Fibroblast of skin of left biceps (primary cell): ENCODE measurements around the gene CR2.
"Not testable (repeated sequence)": the region's sequence is repeated elsewhere in the genome, so short reads cannot be mapped to it uniquely, and the experiment has no call there.

ENCODE experiments used
- DNase-seq, 2 experiments: peaks; one replicate each; pipeline ENCODE4 v3.0.0-alpha.2; 2013; ENCODE audit warnings: low read depth in 2 of 2

CR2 gene

GRCh38 chr1:207504438-207504837, 50.3 kb downstream of the CR2 start:
- DNase-seq, result no peak

- no peak for DNase-seq
Measured at GRCh38 chr1:207510444-207510843, 56.3 kb downstream of the CR2 start.

GRCh38 chr1:207514890-207515289, 60.8 kb downstream of the CR2 start:
- no peak for DNase-seq

GRCh38 chr1:207516729-207517128, 62.6 kb downstream of the CR2 start:
- no peak for DNase-seq

- DNase-seq, result no peak
Measured at GRCh38 chr1:207518608-207519236, 64.6 kb downstream of the CR2 start.

- peak in 1 of 2 experiments; percentile 2 for DNase-seq
Measured at GRCh38 chr1:207519505-207520399, 65.6 kb downstream of the CR2 start.

GRCh38 chr1:207520400-207521345, 66.5 kb downstream of the CR2 start:
- DNase-seq, result not testable (repeated sequence)

GRCh38 chr1:207525239-207525638, 71.1 kb downstream of the CR2 start:
- not testable (repeated sequence) for DNase-seq

GRCh38 chr1:207528401-207528800, 74.3 kb downstream of the CR2 start:
- DNase-seq, result not testable (repeated sequence)

GRCh38 chr1:207536263-207536662, 82.1 kb downstream of the CR2 start:
- not testable (repeated sequence) for DNase-seq
